D721Med (cell line): ENCODE results near the gene CERKL.

Source experiments
- DNase-seq: peaks from one replicate; pipeline ENCODE4 v3.0.0; 2011; ENCODE audit warnings: low spot score; ENCODE audit not compliant: insufficient read length
- FAIRE-seq: peaks from 2 replicates; lab custom pipeline; 2011; peaks lifted over from hg19 to GRCh38; lab: Jason Lieb, UNC
- TF ChIP-seq, protein P1 (sequence below): IDR thresholded peaks from 2 replicates; pipeline ENCODE4 v1.5.1; 2012; ENCODE audit warnings: mild to moderate bottlenecking, control low read depth; ENCODE audit not compliant: insufficient read depth; ENCODE audit errors: missing control alignments

The CERKL gene

GRCh38 chr2:181563101-181563692, 93.7 kb downstream of the CERKL start:
- TF ChIP-seq, protein P1, sequence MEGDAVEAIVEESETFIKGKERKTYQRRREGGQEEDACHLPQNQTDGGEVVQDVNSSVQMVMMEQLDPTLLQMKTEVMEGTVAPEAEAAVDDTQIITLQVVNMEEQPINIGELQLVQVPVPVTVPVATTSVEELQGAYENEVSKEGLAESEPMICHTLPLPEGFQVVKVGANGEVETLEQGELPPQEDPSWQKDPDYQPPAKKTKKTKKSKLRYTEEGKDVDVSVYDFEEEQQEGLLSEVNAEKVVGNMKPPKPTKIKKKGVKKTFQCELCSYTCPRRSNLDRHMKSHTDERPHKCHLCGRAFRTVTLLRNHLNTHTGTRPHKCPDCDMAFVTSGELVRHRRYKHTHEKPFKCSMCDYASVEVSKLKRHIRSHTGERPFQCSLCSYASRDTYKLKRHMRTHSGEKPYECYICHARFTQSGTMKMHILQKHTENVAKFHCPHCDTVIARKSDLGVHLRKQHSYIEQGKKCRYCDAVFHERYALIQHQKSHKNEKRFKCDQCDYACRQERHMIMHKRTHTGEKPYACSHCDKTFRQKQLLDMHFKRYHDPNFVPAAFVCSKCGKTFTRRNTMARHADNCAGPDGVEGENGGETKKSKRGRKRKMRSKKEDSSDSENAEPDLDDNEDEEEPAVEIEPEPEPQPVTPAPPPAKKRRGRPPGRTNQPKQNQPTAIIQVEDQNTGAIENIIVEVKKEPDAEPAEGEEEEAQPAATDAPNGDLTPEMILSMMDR: no peak
- FAIRE-seq (no peak), DNase-seq (no peak)

- FAIRE-seq (no peak), DNase-seq (no peak)
- TF ChIP-seq, protein P1: no peak
Observed at GRCh38 chr2:181558371-181558770, 98.5 kb downstream of the CERKL start.

DNA sequence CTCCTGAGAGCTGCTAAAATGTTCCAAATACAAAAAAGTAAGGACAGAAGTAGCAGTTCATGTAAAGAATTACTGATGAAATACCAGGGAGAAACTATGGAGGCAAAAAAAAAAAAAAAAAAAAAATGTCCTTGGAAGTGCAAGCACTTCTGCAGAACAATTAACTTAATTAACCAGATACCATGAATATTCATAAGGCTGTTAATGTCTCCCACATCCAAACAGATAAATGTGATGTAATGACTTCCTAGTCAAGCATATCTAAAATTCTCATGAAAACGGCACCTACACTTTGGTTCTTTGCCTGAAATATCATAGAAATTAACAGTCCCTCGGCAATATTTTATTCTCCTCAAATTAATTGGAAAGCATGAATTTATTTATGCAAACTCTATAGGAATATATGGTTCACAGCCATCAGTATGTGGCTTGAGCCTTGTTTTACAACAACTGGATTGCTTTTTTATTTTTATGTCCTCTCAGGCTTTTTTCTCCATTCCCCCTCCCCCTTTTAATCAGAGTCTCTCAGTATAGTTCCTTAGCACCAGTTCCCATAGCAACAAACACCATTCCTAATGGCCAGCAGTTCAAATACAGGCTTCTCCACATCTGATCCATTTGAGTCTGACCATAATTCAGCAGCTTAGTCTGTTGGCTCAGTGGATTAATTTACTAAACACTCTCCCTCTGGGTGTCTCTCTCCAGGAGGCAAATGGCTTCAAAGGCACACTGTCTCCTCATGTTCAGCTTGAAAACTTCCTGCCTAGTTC, 102.7 kb downstream of the CERKL start:
- FAIRE-seq: peak; percentile 98
- TF ChIP-seq, protein P1: no peak
- peak; percentile 16 for DNase-seq

- FAIRE-seq: no peak
- TF ChIP-seq, protein P1: no peak
- no peak for DNase-seq
Observed at GRCh38 chr2:181553244-181553643, 103.7 kb downstream of the CERKL start.

DNA sequence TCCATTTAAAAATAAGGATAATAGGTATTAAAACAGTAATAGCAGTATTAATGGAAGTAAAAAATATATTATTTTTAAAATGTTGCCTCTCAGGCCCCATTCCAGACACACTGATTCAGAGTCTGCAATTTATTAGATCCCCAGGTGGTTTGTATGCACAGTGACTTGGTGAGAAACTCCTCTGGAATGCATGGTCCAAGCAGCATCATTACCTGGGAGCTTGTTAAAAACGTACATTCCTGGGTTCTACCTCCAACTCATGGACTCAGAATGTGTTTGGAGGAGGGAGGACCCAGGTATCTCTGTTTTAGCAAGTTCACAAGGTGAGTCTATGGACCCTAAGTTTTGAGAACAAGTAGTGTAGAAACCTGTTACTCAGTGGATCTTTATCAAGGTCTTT, 104.1 kb downstream of the CERKL start:
- DNase-seq (no peak), FAIRE-seq (peak; percentile 83)

DNA sequence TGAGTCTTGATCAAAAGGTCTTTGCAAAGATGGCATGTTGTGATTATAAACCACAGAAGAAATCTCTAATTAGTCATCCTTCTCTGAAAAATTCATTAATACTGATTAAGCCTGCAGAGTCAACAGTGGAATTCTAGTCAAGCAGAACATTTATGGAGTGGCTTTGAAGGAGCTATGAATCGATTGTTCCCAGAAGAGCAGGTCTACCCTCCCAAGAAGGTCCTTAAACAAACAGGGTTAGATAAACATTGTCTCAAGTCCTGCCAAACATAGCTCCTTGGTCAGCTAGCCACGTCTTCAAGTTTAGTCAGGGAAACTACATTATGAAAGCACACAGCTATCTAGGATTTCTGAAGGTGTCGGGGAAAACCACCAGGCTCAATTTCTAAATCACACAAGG, 110.8 kb downstream of the CERKL start:
- FAIRE-seq (no peak), DNase-seq (no peak)
- TF ChIP-seq, protein P1: no peak

More for the DNA sequence above, 104.1 kb downstream of the CERKL start:
- TF ChIP-seq, protein P1: no peak

DNA sequence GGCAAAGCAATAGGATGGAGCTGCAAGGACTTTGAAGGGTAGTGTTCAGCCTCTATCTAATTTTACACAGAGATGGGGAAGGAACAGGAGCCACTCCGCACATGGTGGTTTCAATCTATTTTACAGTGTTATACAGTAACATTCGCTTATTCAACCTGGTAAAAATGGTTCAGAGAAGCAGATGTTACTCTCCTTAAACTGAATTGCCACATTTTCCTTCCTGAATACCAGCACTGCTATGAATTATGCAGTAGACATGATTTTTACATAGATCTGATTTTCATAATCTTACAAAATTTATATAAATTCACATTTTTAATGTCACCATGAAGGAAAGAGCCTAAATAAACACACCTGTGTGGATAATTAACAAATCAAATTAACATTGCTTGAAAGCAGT, 114.7 kb downstream of the CERKL start:
- no peak for DNase-seq
- no peak for FAIRE-seq
- TF ChIP-seq, protein P1: no peak
